B cell (primary cell): ENCODE results near the gene STAU1. TPM values are rescaled to one million over a fixed set of nuclear protein-coding genes. Genes with fewer than 3 reads are reported as not detected.

Source experiments
- ATAC-seq: fragments of 200-7000 bp; cut with Tn5 transposase; one replicate; pipeline ENCODE4 v1.10.0; 2021; ENCODE audit warnings: low read depth, mild to moderate bottlenecking, moderate number of reproducible peaks, moderate library complexity
- CTCF ChIA-PET: fragments of 350-600 bp; sonication (Branson Sonifier 250); formaldehyde crosslinking; loops from one replicate; lab custom pipeline; 2021; ENCODE audit warnings: antibody characterized with exemption, inconsistent platforms; lab: Charles Lee
- POLR2A ChIA-PET: fragments of 350-600 bp; sonication (Branson Sonifier 250); formaldehyde crosslinking; loops from one replicate; lab custom pipeline; 2021; ENCODE audit warnings: antibody characterized with exemption; lab: Charles Lee
- DNase-seq: peaks from one replicate; pipeline ENCODE4 v3.0.0; 2013
- H2AFZ ChIP-seq: 2 replicates; pipeline ENCODE4 v1.6.1; 2012; ENCODE audit warnings: mild to moderate bottlenecking, low read depth, low read length; ENCODE audit not compliant: insufficient read depth, poor library complexity, severe bottlenecking
- H3K27ac ChIP-seq, 2 donors: 1 replicate in 1 of 2; 2 replicates in 1 of 2; pipeline ENCODE4 v1.5.1; 2012 to 2013; ENCODE audit warnings: low read length in 2 of 2, mild to moderate bottlenecking in 2 of 2, moderate library complexity in 1 of 2
- H3K27me3 ChIP-seq, 4 experiments: fragments of 200-600 bp in 1 of 4; sonication (generic) in 1 of 4; replicated peaks in 1 of 4; 1 replicate in 2 of 4; 2 replicates in 2 of 4; pipeline versions ENCODE4 v1.6.1 to v1.7.0; 2013 to 2016; ENCODE audit warnings: low read length in 3 of 4, mild to moderate bottlenecking in 2 of 4, mixed read lengths in 1 of 4, moderate library complexity in 1 of 4; ENCODE audit not compliant: insufficient read depth in 4 of 4, control insufficient read depth in 3 of 4; ENCODE audit errors: control extremely low read depth in 1 of 4
- H3K36me3 ChIP-seq, 2 experiments: replicated peaks in 1 of 2; 1 replicate in 1 of 2; 2 replicates in 1 of 2; pipeline versions ENCODE4 v1.6.1 to v1.7.1; 2013; ENCODE audit warnings: low read length in 1 of 2; ENCODE audit not compliant: insufficient read depth in 2 of 2, control insufficient read depth in 1 of 2; ENCODE audit errors: control extremely low read depth in 1 of 2, extremely low read depth in 1 of 2
- H3K4me1 ChIP-seq, 2 donors: fragments of 200-600 bp in 1 of 2; sonication (generic) in 1 of 2; 1 replicate in 1 of 2; 2 replicates in 1 of 2; pipeline versions ENCODE4 v1.5.1 to v1.6.1; 2013 to 2017; ENCODE audit warnings: low read length in 2 of 2; ENCODE audit not compliant: control insufficient read depth in 2 of 2, insufficient read depth in 2 of 2
- H3K4me2 ChIP-seq: replicated peaks from 2 replicates; pipeline ENCODE3; 2012; ENCODE audit warnings: mild to moderate bottlenecking, low read depth, low read length; ENCODE audit not compliant: poor library complexity, severe bottlenecking
- H3K4me3 ChIP-seq, 5 experiments: fragments of 200-600 bp in 1 of 5; sonication (generic) in 1 of 5; 1 replicate in 3 of 5; 2 replicates in 2 of 5; pipeline versions ENCODE4 v1.5.1 to v1.7.0; 2011 to 2016; ENCODE audit warnings: low read length in 4 of 5, mild to moderate bottlenecking in 4 of 5, low read depth in 2 of 5, control low read depth in 1 of 5, moderate library complexity in 1 of 5; ENCODE audit not compliant: insufficient read depth in 1 of 5; ENCODE audit errors: control extremely low read depth in 1 of 5, extremely low read depth in 1 of 5
- H3K79me2 ChIP-seq: fragments of 200-600 bp; sonication (generic); one replicate; pipeline ENCODE4 v1.6.0; 2016; ENCODE audit warnings: low read length; ENCODE audit not compliant: control insufficient read depth, insufficient read depth
- H3K9ac ChIP-seq: fragments of 200-600 bp; sonication (generic); 2 replicates; pipeline ENCODE4 v1.6.1; 2017; ENCODE audit warnings: mild to moderate bottlenecking, low read length, moderate library complexity
- H3K9me3 ChIP-seq, 3 donors: one replicate each; pipeline versions ENCODE4 v1.6.1 to v1.7.1; 2013; ENCODE audit warnings: low read length in 2 of 3; ENCODE audit not compliant: control insufficient read depth in 2 of 3, insufficient read depth in 1 of 3; ENCODE audit errors: control extremely low read depth in 1 of 3
- H4K20me1 ChIP-seq: 2 replicates; pipeline ENCODE4 v1.6.0; 2012; ENCODE audit warnings: mild to moderate bottlenecking, low read length; ENCODE audit not compliant: insufficient read depth, control insufficient read depth, poor library complexity, severe bottlenecking
- H3K27ac Mint-ChIP-seq: one replicate; pipeline ENCODE4 v1.8.0; 2021; ENCODE audit warnings: mixed read lengths
- H3K27me3 Mint-ChIP-seq: one replicate; pipeline ENCODE4 v1.8.0; 2021; ENCODE audit warnings: mixed read lengths
- H3K4me1 Mint-ChIP-seq: one replicate; pipeline ENCODE4 v1.8.0; 2021; ENCODE audit warnings: mixed read lengths
- H3K4me3 Mint-ChIP-seq: one replicate; pipeline ENCODE4 v1.8.0; 2021; ENCODE audit warnings: mixed read lengths
- H3K9me3 Mint-ChIP-seq: one replicate; pipeline ENCODE4 v1.8.0; 2022; ENCODE audit warnings: mixed read lengths; ENCODE audit not compliant: insufficient read depth
- EZH2 ChIP-seq: IDR thresholded peaks from 2 replicates; pipeline ENCODE4 v1.6.1; 2012; ENCODE audit warnings: borderline replicate concordance, low read depth, mild to moderate bottlenecking, moderate library complexity, low read length; ENCODE audit not compliant: insufficient read depth, poor library complexity, severe bottlenecking
- WGBS: methylation state at CpG from one replicate; pipeline ENCODE4 v1.1.5; 2013; ENCODE audit warnings: missing lambda C conversion rate; ENCODE audit not compliant: insufficient coverage; 5-methylcytosine and 5-hydroxymethylcytosine counted together
- intact Hi-C: fragments of 100-400 bp; cut with micrococcal nuclease; formaldehyde crosslinking; loops from one replicate; pipeline ENCODE4 v1.10.0; 2022
- polyA plus RNA-seq: library from polyadenylated mRNA; depleted of rRNA; stranded (reverse); fragments of >200 nt; gene quantifications from 2 replicates; pipeline ENCODE4 v1.2.3, GENCODE V29; 2012
- total RNA-seq, 2 donors: library from RNA; stranded (reverse); fragments of 120-200 nt in 1 of 2; gene quantifications; 1 replicate in 1 of 2; 2 replicates in 1 of 2; pipeline versions ENCODE4 v1.2.3 to v1.2.4, GENCODE V29; 2013 to 2022
- TF ChIP-seq, protein P1 (sequence below): fragments of 200-600 bp; IDR thresholded peaks from one replicate; pipeline ENCODE4 v1.8.0; 2022; ENCODE audit warnings: antibody characterized with exemption, mild to moderate bottlenecking

The STAU1 gene
- total and polyA plus RNA-seq, 2 donors (not counting 1 experiment from before 2014, with no cell fraction given) = 15.4 to 42.9 TPM

DNA sequence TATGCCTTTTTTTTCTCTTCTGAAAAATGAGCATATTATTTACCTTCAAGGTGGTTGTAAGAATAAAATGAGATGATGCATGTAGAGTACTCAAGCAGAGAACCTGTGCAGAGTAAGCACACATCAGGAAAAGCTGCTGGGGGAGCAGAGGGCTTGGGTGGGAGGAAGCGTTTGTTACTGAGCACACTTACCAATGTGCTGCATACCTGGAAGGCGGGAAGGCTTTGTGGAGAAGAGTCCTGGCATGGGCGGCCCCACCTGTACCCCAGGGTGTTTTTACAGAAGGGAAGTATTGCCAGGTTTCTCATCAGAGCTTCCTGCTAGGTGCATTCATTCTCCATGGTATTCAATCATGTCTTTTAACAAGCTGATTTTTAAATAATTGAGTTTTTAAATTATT, 89.1 kb downstream of the STAU1 start:
- ATAC-seq (no peak), DNase-seq (no peak)
- intact Hi-C loops = no loop called here
- WGBS = 43% methylated on average over 1 of the region's 3 CpGs
- Histone ChIP-seq H3K79me2 (peaks cover 3% of the 10 kb centered on the region), H3K4me2 (peak overlapping the region; percentile 40), H2AFZ (no peak overlapping the region), H4K20me1 (no peaks in the 10 kb centered on the region), H3K4me3 (no peak overlapping the region), H3K36me3 (peaks cover 8 to 53% of the 10 kb centered on the region in 2 experiments), H3K9ac (no peak overlapping the region), H3K4me1 (peaks cover 21 to 29% of the 10 kb centered on the region in 2 donors), H3K9me3 (no peaks in the 10 kb centered on the region), H3K27me3 (no peaks in the 10 kb centered on the region), H3K27ac (peak overlapping the region in 1 of 2 donors; percentile 68)
- CTCF ChIA-PET = interaction anchor here (0.6 kb wide), 1 partner anchor 131 kb away, joined by 3 read pairs; no protein-coding TSS in a partner anchor
- H3K4me3 Mint-ChIP-seq = peak overlapping the region; percentile 30
- H3K27ac Mint-ChIP-seq = peak overlapping the region; percentile 69
- POLR2A ChIA-PET = no interaction called here
- H3K27me3 Mint-ChIP-seq = no peaks in the 10 kb centered on the region
- peaks cover 29% of the 10 kb centered on the region for H3K4me1 Mint-ChIP-seq
- H3K9me3 Mint-ChIP-seq = no peaks in the 10 kb centered on the region
- no peak for TF ChIP-seq EZH2
- TF ChIP-seq, protein P1, sequence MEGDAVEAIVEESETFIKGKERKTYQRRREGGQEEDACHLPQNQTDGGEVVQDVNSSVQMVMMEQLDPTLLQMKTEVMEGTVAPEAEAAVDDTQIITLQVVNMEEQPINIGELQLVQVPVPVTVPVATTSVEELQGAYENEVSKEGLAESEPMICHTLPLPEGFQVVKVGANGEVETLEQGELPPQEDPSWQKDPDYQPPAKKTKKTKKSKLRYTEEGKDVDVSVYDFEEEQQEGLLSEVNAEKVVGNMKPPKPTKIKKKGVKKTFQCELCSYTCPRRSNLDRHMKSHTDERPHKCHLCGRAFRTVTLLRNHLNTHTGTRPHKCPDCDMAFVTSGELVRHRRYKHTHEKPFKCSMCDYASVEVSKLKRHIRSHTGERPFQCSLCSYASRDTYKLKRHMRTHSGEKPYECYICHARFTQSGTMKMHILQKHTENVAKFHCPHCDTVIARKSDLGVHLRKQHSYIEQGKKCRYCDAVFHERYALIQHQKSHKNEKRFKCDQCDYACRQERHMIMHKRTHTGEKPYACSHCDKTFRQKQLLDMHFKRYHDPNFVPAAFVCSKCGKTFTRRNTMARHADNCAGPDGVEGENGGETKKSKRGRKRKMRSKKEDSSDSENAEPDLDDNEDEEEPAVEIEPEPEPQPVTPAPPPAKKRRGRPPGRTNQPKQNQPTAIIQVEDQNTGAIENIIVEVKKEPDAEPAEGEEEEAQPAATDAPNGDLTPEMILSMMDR = no peak

DNA sequence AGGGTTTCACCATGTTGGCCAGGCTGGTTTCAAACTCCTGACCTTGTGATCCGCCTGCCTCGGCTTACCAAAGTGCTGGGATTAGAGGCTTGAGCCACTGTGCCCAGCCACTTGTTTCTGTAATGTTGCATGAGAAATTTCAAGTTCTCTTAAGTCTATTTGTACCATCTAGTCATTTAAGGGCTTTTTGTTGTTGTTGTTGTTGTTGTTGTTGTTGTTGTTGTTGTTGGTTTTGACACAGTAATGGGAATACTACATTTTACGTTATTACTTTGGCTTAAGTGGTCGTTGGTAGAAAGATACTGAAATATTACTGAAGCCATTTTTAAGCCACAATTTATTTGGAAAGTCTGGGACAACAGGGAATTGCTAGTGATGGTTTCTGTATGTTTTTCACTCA, 90.0 kb downstream of the STAU1 start:
- H3K27ac ChIP-seq = peak overlapping the region in 1 of 2 donors; percentile 68
- CTCF ChIA-PET = no interaction called here
- DNase-seq = no peak
- Mint-ChIP-seq H3K9me3 (no peaks in the 10 kb centered on the region), H3K27me3 (no peaks in the 10 kb centered on the region), H3K4me3 (no peak overlapping the region), H3K27ac (no peak overlapping the region), H3K4me1 (peaks cover 29% of the 10 kb centered on the region)
- ATAC-seq = no peak
- peaks cover 3% of the 10 kb centered on the region for H3K79me2 ChIP-seq
- no peak overlapping the region for H2AFZ ChIP-seq
- no peaks in the 10 kb centered on the region for H3K9me3 ChIP-seq
- H3K27me3 ChIP-seq = no peaks in the 10 kb centered on the region
- intact Hi-C loops = no loop called here
- POLR2A ChIA-PET = no interaction called here
- H3K4me2 ChIP-seq = no peak overlapping the region
- H3K9ac ChIP-seq = no peak overlapping the region
- peaks cover 21 to 29% of the 10 kb centered on the region in 2 donors for H3K4me1 ChIP-seq
- 100% methylated on average over 2 of the region's 4 CpGs for WGBS
- TF ChIP-seq EZH2 = no peak
- TF ChIP-seq, protein P1 = no peak
- peaks cover 8 to 55% of the 10 kb centered on the region in 2 experiments for H3K36me3 ChIP-seq
- no peak overlapping the region for H3K4me3 ChIP-seq
- no peaks in the 10 kb centered on the region for H4K20me1 ChIP-seq
